ENCODE data around the gene IPPK. TPM values are rescaled to one million over a fixed set of nuclear protein-coding genes. Genes with fewer than 3 reads are reported as not detected.

IPPK gene
- total RNA-seq, 4 donors from 2014 or later: 10.0 to 26.2 (median 12.5) TPM

DNA sequence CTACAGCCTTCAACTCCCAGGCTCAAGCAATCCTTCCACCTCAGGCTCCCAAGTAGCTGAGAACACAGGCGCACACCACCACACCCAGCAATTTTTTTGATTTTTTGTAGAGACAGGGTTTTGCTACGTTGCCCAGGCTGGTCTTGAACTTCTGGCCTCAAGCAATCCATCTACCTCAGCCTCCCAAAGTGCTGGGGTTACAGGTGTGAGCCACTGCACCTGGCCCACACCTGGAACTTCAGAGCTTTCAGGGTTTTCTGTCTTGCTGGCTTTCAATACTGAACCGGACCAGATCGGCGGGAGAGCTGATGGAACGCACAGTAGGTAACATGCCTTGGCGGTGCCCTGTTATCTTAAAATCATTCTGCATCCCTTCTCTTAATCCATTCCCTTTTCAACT is 30.8 kb downstream of the IPPK start:
- TF ChIP-seq, protein P1, sequence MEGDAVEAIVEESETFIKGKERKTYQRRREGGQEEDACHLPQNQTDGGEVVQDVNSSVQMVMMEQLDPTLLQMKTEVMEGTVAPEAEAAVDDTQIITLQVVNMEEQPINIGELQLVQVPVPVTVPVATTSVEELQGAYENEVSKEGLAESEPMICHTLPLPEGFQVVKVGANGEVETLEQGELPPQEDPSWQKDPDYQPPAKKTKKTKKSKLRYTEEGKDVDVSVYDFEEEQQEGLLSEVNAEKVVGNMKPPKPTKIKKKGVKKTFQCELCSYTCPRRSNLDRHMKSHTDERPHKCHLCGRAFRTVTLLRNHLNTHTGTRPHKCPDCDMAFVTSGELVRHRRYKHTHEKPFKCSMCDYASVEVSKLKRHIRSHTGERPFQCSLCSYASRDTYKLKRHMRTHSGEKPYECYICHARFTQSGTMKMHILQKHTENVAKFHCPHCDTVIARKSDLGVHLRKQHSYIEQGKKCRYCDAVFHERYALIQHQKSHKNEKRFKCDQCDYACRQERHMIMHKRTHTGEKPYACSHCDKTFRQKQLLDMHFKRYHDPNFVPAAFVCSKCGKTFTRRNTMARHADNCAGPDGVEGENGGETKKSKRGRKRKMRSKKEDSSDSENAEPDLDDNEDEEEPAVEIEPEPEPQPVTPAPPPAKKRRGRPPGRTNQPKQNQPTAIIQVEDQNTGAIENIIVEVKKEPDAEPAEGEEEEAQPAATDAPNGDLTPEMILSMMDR (IDR thresholded peaks at IDR 0.05): no peak
- no peak for DNase-seq (ENCODE audit: low spot score)
- ATAC-seq (ENCODE audit: low FRiP score): no peak

GRCh38 chr9:92638621-92639101 is 31.3 kb downstream of the IPPK start:
- DNase-seq (ENCODE audit: low spot score) (no peak), ATAC-seq (ENCODE audit: low FRiP score) (no peak)
- TF ChIP-seq, protein P1 (IDR thresholded peaks at IDR 0.05): no peak

GRCh38 chr9:92637886-92638620 is 31.9 kb downstream of the IPPK start:
- DNase-seq (ENCODE audit: low spot score): no peak

DNA sequence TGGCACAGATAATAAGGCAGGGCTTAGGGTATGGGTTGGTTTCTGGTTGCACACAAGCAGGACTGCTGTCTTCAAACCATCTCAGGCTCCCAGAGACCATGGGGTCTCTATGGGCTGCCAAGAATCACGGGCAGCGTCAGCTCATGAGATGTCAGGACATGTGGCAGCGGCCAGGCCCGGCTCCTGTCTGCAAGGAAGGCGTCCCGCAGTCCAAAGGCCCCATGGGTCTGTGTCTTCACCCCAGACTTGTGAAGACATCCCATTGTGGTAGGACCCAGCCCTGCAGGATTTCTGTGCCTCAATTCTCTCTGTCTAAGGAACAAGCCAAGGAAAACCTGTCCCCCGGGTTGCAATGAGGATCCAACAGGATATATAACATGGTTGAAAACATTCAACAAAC is 32.6 kb downstream of the IPPK start:
- ATAC-seq (ENCODE audit: low FRiP score) (no peak), DNase-seq (ENCODE audit: low spot score) (no peak)
- TF ChIP-seq, protein P1 (IDR thresholded peaks at IDR 0.05): no peak

More at GRCh38 chr9:92637886-92638620, 31.9 kb downstream of the IPPK start:
- TF ChIP-seq, protein P1 (IDR thresholded peaks at IDR 0.05): no peak
- ATAC-seq (ENCODE audit: low FRiP score): no peak

- TF ChIP-seq, protein P1 (IDR thresholded peaks at IDR 0.05): no peak
- ATAC-seq (ENCODE audit: low FRiP score): no peak
- DNase-seq (ENCODE audit: low spot score): no peak
These were observed 33.3 kb downstream of the IPPK start for GRCh38 chr9:92636627-92637026.

DNA sequence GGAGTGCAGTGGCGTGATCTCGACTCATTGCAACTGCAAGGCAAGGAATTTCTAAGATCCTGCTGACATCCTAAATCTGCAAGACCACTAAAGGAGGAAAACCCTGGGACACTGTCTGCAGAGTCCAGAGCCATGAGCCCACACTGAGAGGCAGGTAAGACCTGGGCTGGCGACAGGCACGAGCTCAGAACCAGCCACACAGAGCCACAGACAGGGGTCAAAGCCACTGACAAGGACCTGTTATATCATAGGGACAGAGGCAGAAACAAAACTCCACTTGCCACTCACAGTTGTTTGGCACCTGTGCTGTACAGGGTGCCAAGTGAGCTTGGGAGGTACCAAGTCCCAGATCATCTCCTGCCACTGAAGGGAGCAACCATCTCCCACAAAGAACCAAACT is 34.2 kb downstream of the IPPK start:
- TF ChIP-seq, protein P1 (IDR thresholded peaks at IDR 0.05): no peak
- ATAC-seq (ENCODE audit: low FRiP score) (no peak), DNase-seq (ENCODE audit: low spot score) (no peak)
